GM21526 (cell line): Measurements from ENCODE around the gene TEDC1.

Experiments
- ATAC-seq: cut with Tn5 transposase; IDR thresholded peaks from one replicate; pipeline ENCODE4 v1.9.1; 2021; ENCODE audit warnings: moderate library complexity; ENCODE audit not compliant: unreplicated experiment, low FRiP score

TEDC1 gene

DNA sequence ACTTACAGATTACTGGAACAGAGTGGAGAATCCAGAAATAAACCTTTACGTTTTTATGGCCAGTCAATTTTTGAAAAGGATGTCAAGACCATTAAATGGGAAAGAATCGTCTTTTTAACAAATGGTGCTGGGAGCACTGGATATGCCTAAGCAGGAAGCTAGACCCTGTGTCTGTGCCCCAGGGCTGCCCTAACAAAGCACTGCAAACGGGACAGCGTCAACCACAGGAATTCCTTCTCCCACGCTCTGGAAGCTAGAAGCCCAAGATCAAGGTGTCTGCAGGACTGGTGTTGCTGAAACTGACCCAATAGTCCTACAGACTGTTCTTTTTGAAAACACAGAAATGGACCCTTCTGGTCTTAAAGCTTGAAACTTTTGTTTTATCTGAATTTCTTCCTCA lies 26.1 kb downstream of the TEDC1 start:
- ATAC-seq, result no peak

DNA sequence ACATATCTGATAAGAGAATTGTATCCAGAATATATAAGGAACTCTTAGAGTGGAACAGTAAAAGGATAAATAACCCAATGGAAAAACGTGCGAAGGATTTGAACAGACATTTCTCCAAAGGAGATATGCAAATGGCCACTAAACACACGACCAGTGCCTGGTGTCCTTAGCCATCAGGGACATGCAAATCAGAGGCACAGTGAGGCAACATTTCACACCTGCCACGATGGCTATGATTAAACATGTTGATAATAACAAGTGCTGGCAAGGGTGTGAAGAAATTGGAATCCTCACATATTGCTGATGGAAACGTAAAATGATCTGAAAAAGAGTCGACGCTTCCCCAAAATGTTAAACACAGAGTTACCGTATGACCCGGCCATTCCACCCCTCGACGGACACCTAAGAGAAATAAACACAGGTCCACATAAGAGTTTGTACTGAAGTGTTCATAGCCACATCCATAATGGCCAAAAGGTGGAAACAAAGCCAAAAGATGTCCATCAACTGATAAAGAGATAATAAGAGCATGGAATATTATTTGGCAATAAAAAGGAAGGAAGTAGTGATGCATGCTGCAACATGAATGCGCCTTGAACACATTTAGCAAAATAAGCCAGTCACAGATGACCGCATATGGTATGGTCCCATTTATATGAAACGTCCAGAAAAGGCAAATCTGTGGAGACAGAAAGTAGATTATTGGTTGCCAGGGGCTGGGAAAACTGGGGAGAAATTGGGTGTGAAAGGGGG lies 29.1 kb downstream of the TEDC1 start:
- ATAC-seq, result no peak

DNA sequence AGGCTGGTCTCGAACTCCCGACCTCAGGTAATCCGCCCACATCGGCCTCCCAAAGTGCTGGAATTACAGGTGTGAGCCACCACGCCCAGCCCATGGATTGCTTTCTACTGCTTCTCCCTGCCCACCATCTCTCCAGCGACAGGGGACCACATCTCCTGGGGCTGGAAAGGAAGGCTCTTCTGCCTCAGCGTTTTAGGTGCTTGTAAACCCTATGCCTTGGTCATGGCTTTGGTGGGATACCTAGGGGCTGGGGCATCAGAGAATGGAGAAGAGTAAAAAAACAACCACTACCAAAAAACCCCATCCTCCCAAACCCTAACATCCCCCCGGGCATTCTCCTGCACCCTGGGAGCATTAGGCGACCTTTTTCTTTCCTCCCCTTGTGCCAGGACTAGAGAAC lies 34.3 kb downstream of the TEDC1 start:
- ATAC-seq, result no peak

DNA sequence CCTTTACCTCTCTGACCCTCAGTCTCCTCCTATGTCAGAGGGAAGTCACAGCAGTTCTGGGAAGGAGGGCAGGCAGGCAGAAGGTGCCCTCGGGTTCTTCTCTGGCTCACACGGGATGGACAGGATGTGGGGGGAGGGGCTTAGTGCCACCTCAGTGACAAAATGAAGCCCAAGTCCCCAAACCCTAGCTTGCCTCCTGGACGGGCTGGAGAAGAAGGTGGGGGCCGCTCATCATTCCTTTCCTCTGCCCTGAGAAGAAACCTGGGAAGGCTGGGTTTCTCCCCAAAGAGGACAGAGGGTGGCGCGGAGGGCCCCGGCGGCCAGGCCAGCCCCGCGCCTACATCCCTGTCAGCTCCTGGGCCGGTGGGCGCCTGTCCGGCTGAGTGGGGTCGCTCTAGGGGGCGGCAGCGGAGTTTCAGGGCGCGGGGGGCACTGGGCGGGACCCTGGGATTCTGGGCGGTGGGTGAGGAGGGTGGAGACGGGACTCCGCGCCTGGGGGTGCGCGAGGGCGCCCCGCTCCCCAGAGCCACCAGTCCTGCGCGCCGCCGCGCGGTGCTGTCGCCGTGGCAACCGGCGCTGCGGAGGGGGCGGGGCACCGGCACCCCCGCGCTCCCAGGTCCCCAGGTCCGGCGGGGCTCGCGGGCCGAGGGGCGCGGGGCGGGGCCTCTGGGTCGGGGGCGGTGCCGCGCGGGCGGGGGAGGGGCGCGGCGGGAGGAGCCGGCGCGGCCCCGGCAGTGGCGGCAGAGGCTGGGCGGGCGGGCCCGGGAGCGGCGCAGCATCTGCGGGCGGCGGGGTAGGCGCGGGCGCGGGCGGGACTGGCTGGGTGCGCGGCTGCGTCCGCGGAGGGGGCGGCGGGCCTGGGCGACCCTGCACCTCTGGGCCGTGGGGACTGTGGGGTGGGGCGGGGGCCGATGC lies 35.1 kb downstream of the TEDC1 start, which contains the start of gene TMEM121:
Gene TMEM121 (plus strand): TSS at position 723 of the 915 bp plus-strand sequence. CDS start 2,252 bp downstream, outside the sequence.
- no peak for ATAC-seq

DNA sequence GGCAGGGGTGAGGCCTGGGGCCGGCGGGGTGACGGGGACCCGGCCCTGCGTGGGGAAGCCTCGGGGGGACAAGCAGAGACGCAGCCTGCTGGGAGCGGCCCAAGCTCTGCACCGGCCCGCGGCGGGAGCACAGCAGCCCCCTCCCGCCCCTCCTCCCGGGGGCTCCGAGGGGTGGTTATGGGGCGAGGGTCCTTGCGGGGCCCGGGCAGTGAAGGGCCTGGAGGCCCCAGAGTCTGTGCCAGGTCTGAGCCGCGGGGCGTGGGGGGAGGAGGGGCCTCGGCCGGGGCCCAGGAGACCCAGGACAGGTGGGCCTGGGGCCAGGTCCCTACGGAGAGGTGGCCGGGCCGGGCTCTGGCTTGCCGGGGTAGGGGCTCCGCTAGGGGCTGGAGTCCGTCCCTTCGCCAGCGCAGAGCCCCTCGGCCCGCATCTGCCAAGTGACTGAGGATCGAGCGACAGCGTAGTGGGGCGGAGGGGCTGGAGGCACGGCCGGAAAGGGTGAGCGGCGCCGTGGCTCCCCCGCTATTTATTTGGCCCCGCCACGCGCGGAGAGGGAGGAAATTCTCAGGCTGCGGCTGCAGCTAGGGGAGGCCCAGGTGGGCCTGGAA lies 35.8 kb downstream of the TEDC1 start:
- ATAC-seq, result no peak

DNA sequence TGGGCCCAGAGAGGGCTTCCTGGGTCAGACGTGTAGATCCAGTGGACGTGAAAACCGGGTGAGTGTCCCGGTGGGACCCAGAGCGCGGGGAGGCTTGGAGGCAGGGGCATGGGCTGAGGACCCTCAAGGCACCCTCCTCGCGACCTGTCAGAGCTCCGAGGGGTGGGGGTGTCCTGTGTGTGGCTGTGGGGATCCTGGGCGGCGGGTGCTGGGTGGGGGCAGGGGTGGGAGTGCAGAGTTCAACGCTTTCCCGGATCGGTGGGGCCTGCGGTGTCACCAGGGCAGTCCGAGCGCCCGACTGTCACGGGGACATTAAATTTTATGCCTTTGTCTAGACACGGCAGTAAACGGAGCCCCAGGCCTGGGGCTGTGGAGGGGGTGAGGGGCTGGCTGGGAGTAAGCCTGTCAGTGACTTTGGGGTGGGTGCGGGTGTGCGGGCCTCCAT lies 36.4 kb downstream of the TEDC1 start:
- ATAC-seq, result no peak

DNA sequence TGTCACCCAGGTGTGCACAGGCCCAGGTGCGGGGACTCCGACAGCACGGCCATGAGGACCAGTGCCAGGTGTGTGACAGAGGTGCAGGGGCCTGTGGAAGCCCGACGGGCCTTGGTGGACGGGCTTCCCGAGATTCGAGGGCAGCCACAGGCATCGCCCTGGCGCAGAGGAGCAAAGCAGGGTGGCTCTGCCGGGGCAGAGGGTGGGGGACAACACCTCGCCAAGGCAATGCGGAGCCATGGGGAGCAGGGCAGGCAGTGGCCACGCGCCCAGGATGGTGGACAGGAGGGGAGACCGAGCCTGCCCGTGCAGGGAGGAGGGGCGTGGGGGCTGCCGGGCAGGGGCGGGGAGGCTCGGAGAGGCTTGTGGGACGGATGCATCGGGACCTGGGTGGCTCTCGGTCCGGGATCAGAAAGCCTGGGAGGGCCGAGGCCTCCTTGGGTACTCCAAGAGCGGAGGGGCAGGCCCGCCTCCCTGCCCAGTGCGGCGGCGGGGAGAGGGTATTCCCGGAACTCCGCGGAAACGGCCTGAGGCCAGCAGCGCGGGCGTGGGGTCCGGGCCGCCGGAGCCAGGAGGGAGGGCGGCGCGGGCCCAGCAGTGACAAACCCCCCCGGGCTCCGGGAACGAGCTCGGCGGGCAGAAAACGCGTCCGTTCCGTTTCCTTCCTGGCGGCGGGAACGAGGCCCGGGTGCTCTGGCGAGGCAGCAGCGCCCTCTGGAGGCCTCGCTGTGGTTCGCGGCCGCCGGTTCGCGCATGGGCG lies 37.0 kb downstream of the TEDC1 start:
- no peak for ATAC-seq

DNA sequence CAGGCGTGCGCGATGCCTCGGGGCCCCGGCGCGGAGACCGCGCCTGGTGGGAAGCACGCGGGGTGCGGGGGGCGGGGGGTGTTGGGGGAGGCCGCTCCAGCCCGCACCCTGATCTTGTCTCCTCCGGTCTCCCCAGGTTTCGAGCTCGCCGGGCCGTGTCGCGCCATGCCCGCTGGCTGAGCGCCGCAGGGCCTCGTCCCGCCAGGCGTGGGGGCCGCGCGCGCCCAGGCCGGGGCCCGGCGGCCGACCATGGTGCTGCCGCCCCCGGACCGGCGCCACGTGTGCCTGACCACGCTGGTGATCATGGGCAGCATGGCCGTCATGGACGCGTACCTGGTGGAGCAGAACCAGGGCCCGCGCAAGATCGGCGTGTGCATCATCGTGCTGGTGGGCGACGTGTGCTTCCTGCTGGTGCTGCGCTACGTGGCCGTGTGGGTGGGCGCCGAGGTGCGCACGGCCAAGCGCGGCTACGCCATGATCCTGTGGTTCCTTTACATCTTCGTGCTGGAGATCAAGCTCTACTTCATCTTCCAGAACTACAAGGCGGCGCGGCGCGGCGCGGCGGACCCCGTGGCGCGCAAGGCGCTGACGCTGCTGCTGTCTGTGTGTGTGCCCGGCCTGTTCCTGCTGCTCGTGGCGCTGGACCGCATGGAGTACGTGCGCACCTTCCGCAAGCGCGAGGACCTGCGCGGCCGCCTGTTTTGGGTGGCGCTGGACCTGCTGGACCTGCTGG lies 37.7 kb downstream of the TEDC1 start:
- no peak for ATAC-seq

DNA sequence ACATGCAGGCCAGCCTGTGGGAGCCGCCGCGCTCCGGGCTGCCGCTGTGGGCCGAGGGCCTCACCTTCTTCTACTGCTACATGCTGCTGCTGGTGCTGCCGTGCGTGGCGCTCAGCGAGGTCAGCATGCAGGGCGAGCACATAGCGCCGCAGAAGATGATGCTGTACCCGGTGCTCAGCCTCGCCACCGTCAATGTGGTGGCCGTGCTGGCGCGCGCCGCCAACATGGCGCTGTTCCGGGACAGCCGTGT lies 38.2 kb downstream of the TEDC1 start:
- ATAC-seq, result no peak

DNA sequence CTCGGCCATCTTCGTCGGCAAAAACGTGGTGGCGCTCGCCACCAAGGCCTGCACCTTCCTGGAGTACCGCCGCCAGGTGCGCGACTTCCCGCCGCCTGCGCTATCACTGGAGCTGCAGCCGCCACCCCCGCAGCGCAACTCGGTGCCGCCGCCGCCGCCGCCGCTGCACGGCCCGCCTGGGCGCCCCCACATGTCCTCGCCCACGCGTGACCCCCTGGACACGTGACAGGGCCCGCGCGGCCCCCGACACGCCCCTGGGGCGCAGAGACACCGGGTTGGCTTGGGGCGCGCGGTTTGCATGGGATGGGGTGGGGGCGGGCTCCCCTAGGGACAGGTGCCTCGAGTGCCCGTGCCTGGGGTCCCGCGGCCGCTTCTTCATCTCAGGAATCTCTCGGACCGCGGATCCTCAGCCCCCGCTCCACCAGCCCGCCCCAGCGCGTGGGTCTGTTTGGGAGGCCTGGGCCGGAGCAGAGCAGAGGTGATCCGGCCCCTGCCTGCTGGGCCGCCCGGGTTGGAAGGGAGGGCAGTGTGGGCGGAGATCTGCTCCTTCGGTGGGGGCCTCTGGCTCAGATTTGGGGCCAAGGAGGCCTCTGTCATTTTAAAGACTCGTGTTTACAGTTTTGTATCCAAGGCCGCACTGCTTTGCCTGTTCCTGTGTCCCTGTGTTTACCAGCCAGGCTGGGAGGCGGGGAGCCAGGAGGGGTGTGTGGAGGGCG lies 38.7 kb downstream of the TEDC1 start:
- ATAC-seq, result no peak

DNA sequence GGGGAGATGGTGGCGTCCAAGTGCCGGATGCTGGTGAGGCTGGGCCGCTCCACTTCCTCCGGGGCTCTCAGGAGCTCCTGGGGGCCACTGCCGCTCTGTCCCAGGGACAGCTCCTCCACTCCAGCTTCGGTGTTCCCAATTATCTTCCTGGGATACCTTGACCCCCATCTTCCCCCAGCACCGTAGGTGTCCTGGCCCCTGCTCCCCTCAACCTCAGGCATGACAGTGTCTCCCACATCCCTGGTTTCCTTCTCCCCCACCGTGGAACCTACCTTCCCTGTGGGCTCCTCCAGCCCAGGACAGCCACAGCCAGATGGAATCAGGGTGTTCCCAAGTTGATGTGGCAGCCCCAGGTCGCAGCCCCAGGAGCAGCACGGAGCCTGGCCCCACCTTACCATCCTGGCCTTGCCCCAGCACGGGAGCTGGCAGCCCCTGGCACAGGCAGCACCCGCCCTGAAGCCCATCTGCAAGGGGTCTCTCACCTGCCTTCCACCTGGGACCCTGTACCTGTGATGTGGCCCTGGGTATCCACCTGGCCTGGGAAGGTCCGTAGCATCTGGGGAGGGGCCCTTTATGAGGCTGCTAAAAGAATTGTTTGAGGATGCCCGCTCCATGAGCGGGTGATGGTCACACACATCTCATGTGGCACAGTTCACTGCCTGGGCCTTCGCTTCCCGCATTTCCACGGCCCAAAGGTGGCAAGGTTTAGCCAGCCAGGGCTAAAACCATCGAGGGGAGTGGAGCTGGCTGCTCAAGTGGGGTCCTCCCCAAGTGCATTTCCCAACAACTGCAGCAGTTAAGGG lies 39.4 kb downstream of the TEDC1 start:
- no peak for ATAC-seq

DNA sequence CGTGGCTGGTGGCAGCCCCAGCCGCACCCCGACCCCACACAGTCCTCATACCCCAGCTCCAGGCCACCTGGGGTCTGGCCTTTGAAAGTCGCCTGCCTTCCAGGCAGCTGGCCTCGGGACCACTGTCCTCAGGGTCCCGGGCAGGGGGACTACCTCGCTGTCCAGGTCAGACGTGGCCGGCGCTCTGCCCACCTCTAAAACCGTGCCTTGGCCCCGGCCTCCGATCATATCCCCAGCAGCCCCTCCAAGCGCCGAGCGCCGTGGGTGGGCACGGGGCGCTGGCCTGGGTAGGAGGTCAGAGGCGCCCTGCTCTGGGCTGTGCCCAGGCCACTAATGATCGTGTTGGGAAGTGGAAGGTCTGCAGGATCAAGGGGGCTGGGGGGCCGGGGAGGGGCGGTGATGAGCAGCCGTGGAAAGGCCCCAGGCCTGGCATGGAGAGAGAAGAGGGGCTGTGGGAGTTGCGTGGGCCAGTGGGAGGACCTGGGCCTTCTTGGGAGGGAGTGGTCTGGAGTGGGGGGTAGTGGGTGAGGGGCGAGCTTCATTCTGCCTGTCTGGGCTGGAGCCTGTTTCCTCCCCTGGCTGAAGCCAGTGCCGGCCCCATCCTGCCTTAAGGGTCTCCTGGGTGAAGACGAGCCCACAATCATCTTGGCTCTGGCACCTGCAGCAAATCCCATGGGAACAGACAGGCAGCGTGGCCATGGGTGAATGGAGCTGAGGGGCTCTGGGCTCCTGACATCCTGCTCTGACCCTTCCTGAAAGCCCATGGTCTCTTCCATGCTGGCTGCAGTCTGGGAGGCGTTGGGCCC lies 40.2 kb downstream of the TEDC1 start:
- no peak for ATAC-seq

DNA sequence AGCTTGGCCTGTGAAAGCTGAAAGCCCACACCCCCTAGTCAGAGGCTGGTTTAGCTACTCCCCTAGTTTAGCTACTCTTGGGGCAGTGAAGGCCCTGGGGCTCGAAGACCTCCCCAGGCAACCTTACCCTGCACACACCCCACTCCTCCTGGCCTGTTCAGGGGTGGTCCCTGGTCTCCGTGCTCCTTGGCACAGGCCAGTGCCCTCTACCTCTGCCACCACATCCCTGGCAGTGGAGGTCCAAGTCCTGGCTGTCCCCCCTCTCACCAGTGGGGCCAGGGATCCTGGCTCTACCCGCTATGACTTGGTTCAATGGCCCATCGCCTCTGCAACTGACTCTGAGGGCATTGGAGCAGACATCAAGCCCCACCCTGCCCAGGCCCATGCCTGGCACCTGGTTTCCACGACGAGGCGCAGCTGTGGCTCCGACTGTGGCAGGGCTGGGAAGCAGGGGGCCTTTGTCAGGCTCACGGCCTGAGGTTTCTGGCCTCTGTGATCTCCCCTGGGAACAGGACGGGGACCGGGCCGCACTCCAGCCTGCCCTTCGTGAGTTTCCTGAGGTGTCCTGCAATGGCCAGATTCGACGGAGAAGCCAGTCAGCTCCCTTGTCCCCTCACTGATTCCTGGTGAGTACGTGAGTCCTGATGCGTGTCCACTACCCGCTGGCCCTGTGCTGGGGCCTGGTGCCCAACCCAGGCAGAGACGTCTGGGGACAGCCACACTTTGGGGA lies 41.0 kb downstream of the TEDC1 start:
- ATAC-seq, result no peak

DNA sequence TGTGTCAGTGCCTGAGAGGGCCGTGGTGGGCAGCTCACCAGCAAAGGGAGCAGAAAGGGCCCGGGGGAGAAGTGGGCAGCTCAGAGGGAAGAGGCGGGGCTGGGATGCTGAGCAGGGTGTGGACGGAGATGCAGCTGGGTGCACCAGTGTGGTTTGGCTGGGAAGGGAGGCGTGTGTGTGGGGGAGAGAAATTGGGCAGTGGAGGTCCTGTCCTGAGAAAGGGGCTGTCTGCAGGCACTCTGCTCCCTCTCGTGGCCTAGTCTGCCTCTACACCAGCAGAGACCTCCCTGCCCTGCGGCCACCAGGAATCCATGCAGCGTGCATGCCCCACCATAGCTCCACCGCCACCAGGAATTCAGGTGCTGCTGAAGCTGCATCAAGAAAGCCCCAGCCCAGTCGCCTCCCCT lies 41.7 kb downstream of the TEDC1 start:
- ATAC-seq, result no peak

DNA sequence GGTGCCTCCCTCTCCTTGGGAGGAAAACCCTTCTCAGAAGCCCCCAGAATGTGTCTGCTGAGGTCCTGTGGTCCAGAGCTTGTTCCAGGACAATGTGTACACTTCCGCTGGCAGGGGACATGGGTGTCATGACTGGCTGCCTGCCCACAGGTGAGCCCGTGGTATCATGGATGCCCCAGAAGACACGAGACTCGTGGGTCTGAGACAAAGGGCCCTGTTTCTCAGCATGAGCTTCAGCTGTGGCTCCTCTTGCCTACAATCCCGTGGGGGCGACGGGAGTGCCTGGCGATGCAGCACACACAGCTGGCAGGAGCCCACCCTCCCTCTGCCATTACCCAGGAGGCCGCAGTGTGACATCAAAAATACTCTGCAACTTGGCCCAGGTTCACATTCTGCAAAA lies 42.3 kb downstream of the TEDC1 start:
- ATAC-seq, result no peak

DNA sequence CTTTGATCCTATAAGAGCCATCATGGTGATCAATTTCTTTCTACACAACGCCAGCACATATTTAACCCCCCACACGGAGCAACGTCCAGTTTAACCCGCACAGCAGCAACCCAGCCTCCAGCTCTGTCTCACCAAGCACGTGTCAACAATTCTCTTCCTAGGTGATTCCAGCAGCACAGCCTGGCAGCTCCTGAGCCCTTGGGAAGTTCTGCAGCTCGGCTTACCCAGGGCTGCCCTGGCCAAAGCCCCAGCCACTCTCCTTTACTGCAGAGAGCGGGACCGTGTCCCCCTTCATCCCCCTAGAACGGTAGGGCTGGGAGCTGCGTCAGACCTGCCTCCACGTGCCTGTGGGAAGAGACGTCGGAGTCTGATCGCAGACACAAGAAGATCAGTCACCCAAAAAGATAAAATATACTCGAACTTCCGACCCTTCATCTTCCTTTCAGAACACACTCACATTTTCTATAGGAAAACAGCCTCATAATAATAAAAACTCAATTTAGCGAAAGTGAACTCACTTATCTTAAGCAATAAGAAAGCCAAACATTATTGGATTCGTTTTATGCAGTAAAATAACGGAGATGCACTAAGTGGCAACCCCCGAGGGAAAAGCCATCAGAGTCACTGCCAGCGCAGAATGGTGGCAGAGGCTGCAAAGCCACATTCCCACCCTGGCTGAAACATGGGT lies 42.9 kb downstream of the TEDC1 start:
- ATAC-seq, result no peak

DNA sequence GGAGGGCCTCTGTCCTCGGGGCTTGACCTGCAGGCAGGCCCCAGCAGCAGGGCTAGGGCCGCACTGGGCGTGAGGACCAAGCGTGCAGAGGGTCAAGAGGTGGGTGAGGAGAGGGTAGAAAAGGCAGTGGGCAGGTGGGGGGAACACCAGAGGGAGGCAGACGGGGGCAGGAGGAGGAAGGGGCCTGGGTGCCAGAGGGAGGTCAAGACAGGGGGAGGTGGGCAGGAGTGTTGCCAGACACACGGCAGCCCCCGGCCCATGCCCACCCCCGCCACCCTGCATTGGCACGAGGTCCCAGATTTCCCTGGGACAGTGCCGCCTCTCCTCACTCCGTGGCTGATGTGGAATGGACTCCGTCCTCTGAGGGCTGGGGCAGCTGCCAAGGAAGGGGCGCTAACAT lies 43.5 kb downstream of the TEDC1 start:
- no peak for ATAC-seq
